ENCODE measurements around the gene GPR162. TPM values are rescaled to one million over a fixed set of nuclear protein-coding genes. Genes with fewer than 3 reads are reported as not detected.

Gene GPR162
- total RNA-seq, 2 donors from 2014 or later, result 0.78 TPM; not detected in 1

DNA sequence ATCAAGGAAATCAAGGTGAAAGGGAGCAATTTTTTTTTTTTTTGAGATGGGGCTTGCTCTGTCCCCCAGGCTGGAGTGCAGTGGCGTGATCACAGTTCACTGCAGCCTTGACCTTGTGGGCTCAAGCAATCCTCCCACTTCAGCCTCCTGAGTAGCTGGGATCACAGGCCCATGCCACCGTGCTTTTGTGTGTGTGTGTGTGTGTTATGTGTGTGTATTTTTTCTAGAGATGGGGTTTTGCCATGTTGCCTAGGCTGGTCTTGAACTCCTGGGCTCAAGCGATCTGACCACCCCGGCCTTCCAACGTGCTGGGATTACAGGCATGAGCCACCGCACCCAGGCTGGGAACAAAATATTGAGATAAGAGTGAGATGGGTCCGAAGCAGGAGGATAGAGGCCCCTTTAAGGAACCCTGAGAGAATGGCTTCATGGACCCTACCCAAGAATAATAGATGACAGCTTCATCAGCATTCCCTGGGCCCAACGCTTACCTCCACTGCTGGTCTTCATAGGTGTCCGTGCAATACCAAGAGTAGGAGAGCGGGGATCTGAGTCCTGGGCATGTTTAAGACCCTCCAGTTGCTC, 28.4 kb downstream of the GPR162 start:
- intact Hi-C loops (cut with DNase I), result no loop called here
- H3K27me3 ChIP-seq, result no peaks in the 10 kb centered on the region
- no peak for ATAC-seq
- no peaks in the 10 kb centered on the region for H3K9me3 ChIP-seq
- TF ChIP-seq POLR2A (IDR thresholded peaks at IDR 0.05), result no peak
- TF ChIP-seq, protein P1, sequence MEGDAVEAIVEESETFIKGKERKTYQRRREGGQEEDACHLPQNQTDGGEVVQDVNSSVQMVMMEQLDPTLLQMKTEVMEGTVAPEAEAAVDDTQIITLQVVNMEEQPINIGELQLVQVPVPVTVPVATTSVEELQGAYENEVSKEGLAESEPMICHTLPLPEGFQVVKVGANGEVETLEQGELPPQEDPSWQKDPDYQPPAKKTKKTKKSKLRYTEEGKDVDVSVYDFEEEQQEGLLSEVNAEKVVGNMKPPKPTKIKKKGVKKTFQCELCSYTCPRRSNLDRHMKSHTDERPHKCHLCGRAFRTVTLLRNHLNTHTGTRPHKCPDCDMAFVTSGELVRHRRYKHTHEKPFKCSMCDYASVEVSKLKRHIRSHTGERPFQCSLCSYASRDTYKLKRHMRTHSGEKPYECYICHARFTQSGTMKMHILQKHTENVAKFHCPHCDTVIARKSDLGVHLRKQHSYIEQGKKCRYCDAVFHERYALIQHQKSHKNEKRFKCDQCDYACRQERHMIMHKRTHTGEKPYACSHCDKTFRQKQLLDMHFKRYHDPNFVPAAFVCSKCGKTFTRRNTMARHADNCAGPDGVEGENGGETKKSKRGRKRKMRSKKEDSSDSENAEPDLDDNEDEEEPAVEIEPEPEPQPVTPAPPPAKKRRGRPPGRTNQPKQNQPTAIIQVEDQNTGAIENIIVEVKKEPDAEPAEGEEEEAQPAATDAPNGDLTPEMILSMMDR (IDR thresholded peaks at IDR 0.05), result no peak
- H3K4me1 ChIP-seq, result peaks cover 28% of the 10 kb centered on the region
- 71 to 72% methylated on average over 10 of the region's 10 CpGs for WGBS, 2 donors
- H3K4me3 ChIP-seq, result no peak overlapping the region
- DNase-seq, result no peak
- H3K27ac ChIP-seq, result no peak overlapping the region
- no peaks in the 10 kb centered on the region for H3K36me3 ChIP-seq (replicated peaks in 1 of 2; ENCODE audit: insufficient read depth in 1 of 2, low read depth in 2 of 2)

GRCh38 chr12:6850796-6851152, 29.2 kb downstream of the GPR162 start:
- no peak overlapping the region for H3K4me3 ChIP-seq
- ATAC-seq, result no peak
- 42 to 49% methylated on average over 15 to 16 of the region's 16 CpGs for WGBS, 2 donors
- peaks cover 0 to 1% of the 10 kb centered on the region in 2 donors for H3K36me3 ChIP-seq (replicated peaks in 1 of 2; ENCODE audit: insufficient read depth in 1 of 2, low read depth in 2 of 2)
- peak overlapping the region in 2 of 4 donors; percentile 98 for H3K27ac ChIP-seq
- no peaks in the 10 kb centered on the region for H3K9me3 ChIP-seq
- no peaks in the 10 kb centered on the region for H3K27me3 ChIP-seq
- H3K4me1 ChIP-seq, result peaks cover 28% of the 10 kb centered on the region
- no peak for DNase-seq
- TF ChIP-seq POLR2A (IDR thresholded peaks at IDR 0.05), result no peak
- TF ChIP-seq, protein P1 (IDR thresholded peaks at IDR 0.05), result no peak
- intact Hi-C loops (cut with DNase I), result no loop called here

- no peaks in the 10 kb centered on the region for H3K27me3 ChIP-seq
- H3K4me3 ChIP-seq, result peak within 1 kb of the TSS; percentile 45 to 68
- intact Hi-C loops (cut with DNase I), result no loop called here
- ATAC-seq (peak; percentile 79), DNase-seq (peak; percentile 96 to 99 (median 98))
- peak within 1 kb of the TSS; percentile 91 to 98 (median 98) for H3K27ac ChIP-seq
- H3K4me1 ChIP-seq, result peaks cover 28% of the 10 kb centered on the region
- 0% methylated on average over 33 to 37 of the region's 37 CpGs for WGBS, 2 donors
- TF ChIP-seq POLR2A (IDR thresholded peaks at IDR 0.05), result peak; percentile 80 to 98 (median 98)
- TF ChIP-seq, protein P1 (IDR thresholded peaks at IDR 0.05), result peak in 3 of 7 experiments; percentile 6 to 18 (median 13)
- H3K9me3 ChIP-seq, result no peaks in the 10 kb centered on the region
- peaks cover 4 to 6% of the 10 kb centered on the region in 2 donors for H3K36me3 ChIP-seq (replicated peaks in 1 of 2; ENCODE audit: insufficient read depth in 1 of 2, low read depth in 2 of 2)
These were observed 29.7 kb downstream of the GPR162 start, which contains the start of gene CDCA3 for GRCh38 chr12:6851153-6851920. Gene CDCA3 (minus strand): TSS chr12:6851286. CDS start chr12:6850952, 334 bp downstream.

DNA sequence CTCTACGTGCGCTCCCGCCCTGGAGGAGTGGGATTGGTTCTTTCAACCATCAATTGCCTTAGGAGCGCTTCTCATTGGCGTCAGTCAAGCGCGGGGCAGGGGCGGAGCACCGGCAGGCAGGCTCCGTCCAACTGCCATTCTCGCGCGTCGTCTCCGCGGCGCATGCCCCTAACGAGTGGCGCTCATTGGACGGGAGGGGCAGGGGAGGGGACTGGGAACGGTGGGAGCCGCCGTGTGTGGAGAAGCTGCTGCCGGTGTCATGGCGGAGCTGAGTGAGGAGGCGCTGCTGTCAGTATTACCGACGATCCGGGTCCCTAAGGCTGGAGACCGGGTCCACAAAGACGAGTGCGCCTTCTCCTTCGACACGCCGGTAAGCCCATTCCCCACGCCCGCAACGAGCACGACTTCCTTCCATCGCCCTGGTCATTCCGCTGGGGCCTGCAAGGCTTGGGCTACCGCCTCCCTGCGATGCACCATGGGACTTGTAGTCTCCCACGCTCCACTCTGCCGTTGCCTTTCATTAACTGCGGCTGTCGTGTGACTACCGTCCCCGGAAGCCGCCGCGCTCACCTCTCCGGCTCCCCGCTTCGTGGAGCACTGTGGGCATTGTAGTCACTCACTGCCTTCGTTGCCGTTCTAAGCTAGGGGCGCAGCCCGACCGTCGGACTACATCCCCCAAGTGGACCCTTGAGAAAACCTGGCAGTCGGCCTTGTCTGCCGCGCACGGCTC, 30.5 kb downstream of the GPR162 start, which contains the start of gene USP5:
USP5 (plus strand) TSS at position 230 of the 730 bp plus-strand sequence; CDS start at position 260, 30 bp downstream.
- intact Hi-C loops (cut with DNase I), result no loop called here
- H3K36me3 ChIP-seq (replicated peaks in 1 of 2; ENCODE audit: insufficient read depth in 1 of 2, low read depth in 2 of 2), result peaks cover 6 to 8% of the 10 kb centered on the region in 2 donors
- H3K9me3 ChIP-seq, result no peaks in the 10 kb centered on the region
- 0 to 1% methylated on average over 33 to 65 of the region's 65 CpGs for WGBS, 2 donors
- DNase-seq, result peak; percentile 99
- ATAC-seq, result peak; percentile 88
- peak within 1 kb of the TSS; percentile 45 to 68 for H3K4me3 ChIP-seq
- peak within 1 kb of the TSS; percentile 91 to 98 (median 98) for H3K27ac ChIP-seq
- no peak for TF ChIP-seq POLR2A (IDR thresholded peaks at IDR 0.05)
- TF ChIP-seq, protein P1 (IDR thresholded peaks at IDR 0.05), result peak in 3 of 7 experiments; percentile 19 to 41 (median 33)
- H3K4me1 ChIP-seq, result peaks cover 28% of the 10 kb centered on the region
- H3K27me3 ChIP-seq, result no peaks in the 10 kb centered on the region
